DOHH2 (cell line): ENCODE results near the gene LARGE1.

Experiments
- H3F3A ChIP-seq: fragments of 200-600 bp; sonication (generic), shearing (Covaris generic); 2 replicates; pipeline ENCODE4 v1.6.0; 2016; ENCODE audit warnings: antibody characterized with exemption, mild to moderate bottlenecking; ENCODE audit not compliant: control insufficient read depth, insufficient read depth
- H3K27ac ChIP-seq: fragments of 200-600 bp; sonication (generic); 2 replicates; pipeline ENCODE4 v1.5.1; 2014; ENCODE audit warnings: low read depth, mild to moderate bottlenecking, low read length, moderate library complexity
- H3K27me3 ChIP-seq: fragments of 200-600 bp; sonication (generic); 2 replicates; pipeline ENCODE4 v1.6.1; 2014; ENCODE audit warnings: mild to moderate bottlenecking, low read length, mixed read lengths; ENCODE audit not compliant: control insufficient read depth
- H3K36me3 ChIP-seq: fragments of 200-600 bp; sonication (generic); 2 replicates; pipeline ENCODE4 v1.6.1; 2014; ENCODE audit warnings: mild to moderate bottlenecking, low read length, moderate library complexity, mixed read lengths; ENCODE audit not compliant: control insufficient read depth
- H3K4me1 ChIP-seq: fragments of 200-600 bp; sonication (generic); 2 replicates; pipeline ENCODE4 v1.6.1; 2014; ENCODE audit warnings: mild to moderate bottlenecking, low read length, mixed read lengths; ENCODE audit not compliant: control insufficient read depth
- H3K4me2 ChIP-seq: fragments of 200-600 bp; sonication (generic); 2 replicates; pipeline ENCODE4 v1.6.0; 2014; ENCODE audit warnings: mild to moderate bottlenecking, low read length, moderate library complexity
- H3K4me3 ChIP-seq: fragments of 200-600 bp; sonication (generic); 2 replicates; pipeline ENCODE4 v1.5.1; 2014; ENCODE audit warnings: mild to moderate bottlenecking, low read length, mixed read lengths
- H3K79me2 ChIP-seq: fragments of 200-600 bp; sonication (generic); 2 replicates; pipeline ENCODE4 v1.6.1; 2014; ENCODE audit warnings: mild to moderate bottlenecking, low read length, mixed read lengths; ENCODE audit not compliant: control insufficient read depth
- H3K9me2 ChIP-seq: fragments of 200-600 bp; sonication (generic); replicated peaks from 2 replicates; pipeline ENCODE4 v1.6.1; 2014; ENCODE audit warnings: mild to moderate bottlenecking, low read length, mixed read lengths; ENCODE audit not compliant: control insufficient read depth
- H3K9me3 ChIP-seq: fragments of 200-600 bp; sonication (generic); 2 replicates; pipeline ENCODE4 v1.6.1; 2014; ENCODE audit warnings: antibody characterized with exemption, low read length, mixed read lengths; ENCODE audit not compliant: control insufficient read depth, insufficient read depth
- H4K20me1 ChIP-seq: fragments of 200-600 bp; sonication (generic); 2 replicates; pipeline ENCODE4 v1.6.0; 2014; ENCODE audit warnings: low read depth, mild to moderate bottlenecking, antibody characterized with exemption, low read length, moderate library complexity; ENCODE audit not compliant: control insufficient read depth, insufficient read depth
- EZH2phosphoT487 ChIP-seq: fragments of 200-600 bp; sonication (generic); IDR thresholded peaks from 2 replicates; pipeline ENCODE4 v1.6.1; 2017; ENCODE audit warnings: borderline replicate concordance, mild to moderate bottlenecking, antibody characterized with exemption, low read length, moderate library complexity, mixed read lengths
- TF ChIP-seq, protein P1 (sequence below): fragments of 200-600 bp; sonication (generic); IDR thresholded peaks from one replicate; pipeline ENCODE4 v1.5.1; 2014; ENCODE audit warnings: antibody characterized with exemption, mild to moderate bottlenecking, low read depth, low read length; ENCODE audit not compliant: poor library complexity, severe bottlenecking

The LARGE1 gene

DNA sequence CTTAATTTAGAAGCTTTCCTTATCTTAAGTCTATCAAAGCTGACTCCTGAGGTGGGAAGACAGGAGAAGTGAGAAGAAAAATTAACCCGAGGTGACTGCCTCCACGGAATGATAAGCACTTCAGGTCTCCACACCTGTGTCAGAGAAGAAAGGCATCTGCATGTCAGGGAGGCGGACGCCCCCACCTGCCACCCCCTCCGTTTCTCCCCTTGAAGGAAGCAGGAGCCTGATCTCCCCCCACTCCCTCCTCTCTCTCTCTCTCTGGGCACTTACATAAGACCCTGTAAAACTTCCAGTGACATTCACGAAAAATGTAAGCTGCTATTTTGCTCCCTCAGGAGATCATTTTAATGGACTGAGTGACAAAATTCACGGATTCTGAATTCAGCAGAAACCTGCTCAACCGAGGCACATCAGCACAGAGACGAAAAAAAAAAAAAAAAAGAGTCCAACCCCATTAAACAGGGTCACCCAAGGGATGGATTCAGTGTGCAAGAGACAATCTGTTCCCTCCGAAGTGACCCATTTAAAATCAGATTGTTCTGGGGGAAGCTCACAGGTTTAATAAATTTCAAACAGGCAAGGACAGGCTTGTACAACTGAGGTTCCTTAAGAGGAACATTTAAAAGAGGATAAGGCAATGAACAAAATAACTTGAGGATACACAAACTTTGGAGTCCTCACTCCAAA lies 1.5 kb downstream of the LARGE1 start:
- TF ChIP-seq EZH2phosphoT487: no peak
- TF ChIP-seq, protein P1, sequence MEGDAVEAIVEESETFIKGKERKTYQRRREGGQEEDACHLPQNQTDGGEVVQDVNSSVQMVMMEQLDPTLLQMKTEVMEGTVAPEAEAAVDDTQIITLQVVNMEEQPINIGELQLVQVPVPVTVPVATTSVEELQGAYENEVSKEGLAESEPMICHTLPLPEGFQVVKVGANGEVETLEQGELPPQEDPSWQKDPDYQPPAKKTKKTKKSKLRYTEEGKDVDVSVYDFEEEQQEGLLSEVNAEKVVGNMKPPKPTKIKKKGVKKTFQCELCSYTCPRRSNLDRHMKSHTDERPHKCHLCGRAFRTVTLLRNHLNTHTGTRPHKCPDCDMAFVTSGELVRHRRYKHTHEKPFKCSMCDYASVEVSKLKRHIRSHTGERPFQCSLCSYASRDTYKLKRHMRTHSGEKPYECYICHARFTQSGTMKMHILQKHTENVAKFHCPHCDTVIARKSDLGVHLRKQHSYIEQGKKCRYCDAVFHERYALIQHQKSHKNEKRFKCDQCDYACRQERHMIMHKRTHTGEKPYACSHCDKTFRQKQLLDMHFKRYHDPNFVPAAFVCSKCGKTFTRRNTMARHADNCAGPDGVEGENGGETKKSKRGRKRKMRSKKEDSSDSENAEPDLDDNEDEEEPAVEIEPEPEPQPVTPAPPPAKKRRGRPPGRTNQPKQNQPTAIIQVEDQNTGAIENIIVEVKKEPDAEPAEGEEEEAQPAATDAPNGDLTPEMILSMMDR: no peak
- no peaks in the 10 kb centered on the region for H3K79me2 ChIP-seq
- H3K4me3 ChIP-seq: no peak overlapping the region

DNA sequence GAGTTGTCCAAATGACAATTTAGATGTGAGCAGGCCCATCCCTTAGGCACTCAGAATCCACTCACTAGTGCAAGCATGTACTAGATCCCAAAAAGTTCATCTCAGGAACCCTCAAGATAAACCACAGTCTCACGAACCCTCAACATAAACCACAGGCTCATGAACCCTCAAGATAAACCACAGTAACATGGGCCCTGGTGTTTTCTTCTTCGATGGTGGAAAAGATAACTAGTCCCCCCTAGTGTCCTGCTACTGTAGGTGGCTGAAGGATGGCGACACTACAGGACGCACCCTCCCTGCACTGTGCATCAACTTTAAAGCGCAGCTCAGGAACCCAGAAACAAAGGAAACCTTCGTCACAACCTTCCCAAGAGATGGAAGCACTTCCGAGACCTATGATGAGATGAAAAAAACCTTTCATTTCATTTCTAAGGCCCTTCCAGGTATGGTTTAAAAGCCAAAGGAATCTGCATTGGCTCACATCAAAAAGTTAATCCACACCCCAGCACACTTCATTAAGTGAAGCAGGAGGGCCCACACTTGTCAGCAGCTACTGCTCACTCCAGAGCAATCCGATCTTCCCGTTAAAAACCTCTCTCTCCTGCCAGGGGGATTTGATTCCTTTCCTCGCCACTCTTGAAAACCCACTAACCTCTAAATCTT lies 2.4 kb downstream of the LARGE1 start:
- no peak overlapping the region for H3K4me3 ChIP-seq

More for the DNA sequence above, 1.5 kb downstream of the LARGE1 start:
- Histone ChIP-seq H3K27ac (no peak overlapping the region), H3K9me3 (no peaks in the 10 kb centered on the region), H3K9me2 (no peaks in the 10 kb centered on the region), H3K4me2 (no peak overlapping the region), H3K36me3 (no peaks in the 10 kb centered on the region), H3K27me3 (peaks cover 9% of the 10 kb centered on the region), H3F3A (no peaks in the 10 kb centered on the region), H3K4me1 (no peaks in the 10 kb centered on the region), H4K20me1 (no peaks in the 10 kb centered on the region)

DNA sequence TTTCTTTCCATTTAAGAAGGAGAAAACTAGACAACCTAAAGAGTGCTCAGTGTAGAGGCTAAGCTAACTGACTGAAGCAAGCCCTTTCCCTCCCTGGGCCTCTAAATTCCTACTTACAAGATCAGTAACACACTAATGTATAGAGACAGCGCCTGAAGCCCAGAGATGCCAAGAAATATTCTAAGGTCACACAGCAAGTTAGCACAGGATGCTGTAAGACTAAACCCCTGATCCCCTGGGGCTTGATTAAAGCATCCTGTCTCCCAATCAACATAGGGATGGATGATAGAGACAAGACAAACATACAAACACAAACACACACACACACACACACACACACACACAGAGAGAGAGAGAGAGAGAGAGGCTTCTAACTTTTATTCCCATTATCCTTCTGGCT lies 5.6 kb downstream of the LARGE1 start:
- H3K4me3 ChIP-seq: no peak overlapping the region
- H4K20me1 ChIP-seq: no peaks in the 10 kb centered on the region
- H3K4me2 ChIP-seq: no peak overlapping the region
- H3K9me3 ChIP-seq: no peaks in the 10 kb centered on the region
- no peaks in the 10 kb centered on the region for H3K27me3 ChIP-seq
- H3K27ac ChIP-seq: no peak overlapping the region
- no peaks in the 10 kb centered on the region for H3K36me3 ChIP-seq
- H3F3A ChIP-seq: no peaks in the 10 kb centered on the region
- no peaks in the 10 kb centered on the region for H3K9me2 ChIP-seq
- no peak for TF ChIP-seq EZH2phosphoT487
- TF ChIP-seq, protein P1: no peak
- no peaks in the 10 kb centered on the region for H3K4me1 ChIP-seq
- H3K79me2 ChIP-seq: no peaks in the 10 kb centered on the region

More for the DNA sequence above, 2.4 kb downstream of the LARGE1 start:
- Histone ChIP-seq H3K9me3 (no peaks in the 10 kb centered on the region), H3K9me2 (no peaks in the 10 kb centered on the region), H3K79me2 (no peaks in the 10 kb centered on the region), H3K36me3 (no peaks in the 10 kb centered on the region), H4K20me1 (no peaks in the 10 kb centered on the region), H3K27ac (no peak overlapping the region), H3K27me3 (peaks cover 6% of the 10 kb centered on the region), H3K4me1 (no peaks in the 10 kb centered on the region), H3K4me2 (no peak overlapping the region), H3F3A (no peaks in the 10 kb centered on the region)
- TF ChIP-seq EZH2phosphoT487: no peak
- TF ChIP-seq, protein P1: no peak
